ENCODE measurements around the gene M1AP.
A peak's percentile ranks its signal among the peaks of the same experiment; 100 is the strongest.

M1AP gene, protein sequence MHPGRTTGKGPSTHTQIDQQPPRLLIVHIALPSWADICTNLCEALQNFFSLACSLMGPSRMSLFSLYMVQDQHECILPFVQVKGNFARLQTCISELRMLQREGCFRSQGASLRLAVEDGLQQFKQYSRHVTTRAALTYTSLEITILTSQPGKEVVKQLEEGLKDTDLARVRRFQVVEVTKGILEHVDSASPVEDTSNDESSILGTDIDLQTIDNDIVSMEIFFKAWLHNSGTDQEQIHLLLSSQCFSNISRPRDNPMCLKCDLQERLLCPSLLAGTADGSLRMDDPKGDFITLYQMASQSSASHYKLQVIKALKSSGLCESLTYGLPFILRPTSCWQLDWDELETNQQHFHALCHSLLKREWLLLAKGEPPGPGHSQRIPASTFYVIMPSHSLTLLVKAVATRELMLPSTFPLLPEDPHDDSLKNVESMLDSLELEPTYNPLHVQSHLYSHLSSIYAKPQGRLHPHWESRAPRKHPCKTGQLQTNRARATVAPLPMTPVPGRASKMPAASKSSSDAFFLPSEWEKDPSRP

DNA sequence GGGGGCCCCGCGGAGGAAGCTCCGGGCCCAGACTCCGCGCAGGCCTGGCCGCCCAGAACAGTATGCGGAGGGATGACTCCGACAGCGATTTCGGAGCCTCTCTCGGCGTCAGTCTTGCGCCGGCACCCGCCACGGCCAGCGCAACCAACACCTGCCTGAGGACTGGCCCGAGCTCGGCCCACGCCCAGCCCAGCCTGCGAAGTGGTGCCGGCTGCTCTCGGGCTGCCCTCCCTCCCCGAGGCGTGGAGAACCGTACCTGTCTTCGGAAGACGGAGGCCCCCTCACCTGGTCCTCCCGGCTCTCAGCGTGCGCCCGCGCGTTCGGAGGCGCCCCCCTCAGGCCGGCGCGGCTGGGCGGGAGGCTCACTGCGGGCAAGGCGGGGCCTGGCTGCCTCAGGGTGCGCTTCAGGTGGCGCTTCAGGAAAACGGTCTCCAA, at the start of gene M1AP:
TSS of gene M1AP (minus strand) at position 322 of the 435 bp plus-strand sequence. CDS start 8,055 bp downstream, outside the sequence.
- ATAC-seq, result peak; percentile 19
- peak; percentile 31 for DNase-seq

DNA sequence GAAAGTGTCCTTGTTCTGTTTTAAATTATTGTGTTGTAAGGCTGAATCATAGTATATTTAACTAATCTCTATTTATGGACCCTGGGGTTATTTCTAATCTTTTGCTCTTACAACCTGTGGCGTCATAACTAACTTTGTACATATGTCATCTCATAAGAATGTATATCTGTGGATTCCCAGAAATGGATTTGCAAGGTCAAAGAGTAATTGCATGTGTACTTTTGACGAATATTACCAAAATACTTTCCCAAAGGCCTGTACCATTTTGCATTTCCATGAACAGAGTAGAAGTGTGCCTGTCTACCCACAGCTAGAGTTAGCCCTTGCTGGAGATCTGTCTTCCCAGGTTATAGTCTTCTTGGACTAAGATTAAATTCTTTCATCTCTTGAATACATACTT, 48.7 kb upstream of the M1AP start:
- DNase-seq (no peak), ATAC-seq (no peak)

DNA sequence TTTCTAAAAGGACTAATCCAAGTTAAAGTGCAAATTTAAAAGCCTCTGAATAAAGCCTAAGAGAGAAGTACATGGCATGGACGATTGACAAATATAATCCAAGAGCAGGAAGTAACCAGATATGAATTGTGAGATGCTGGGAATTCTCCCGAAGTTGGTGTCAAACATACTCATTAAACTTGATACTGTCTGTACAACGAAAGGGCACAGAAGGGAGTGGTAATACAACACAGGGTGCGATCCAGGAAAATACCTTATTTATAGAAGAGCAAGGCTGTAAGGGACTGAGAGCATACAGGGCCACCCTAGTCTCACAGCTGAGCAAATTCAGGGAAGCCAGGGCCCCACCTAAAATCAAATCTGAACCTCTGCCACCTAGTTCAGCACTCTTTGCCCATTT, 47.5 kb upstream of the M1AP start:
- DNase-seq (no peak), ATAC-seq (no peak)

DNA sequence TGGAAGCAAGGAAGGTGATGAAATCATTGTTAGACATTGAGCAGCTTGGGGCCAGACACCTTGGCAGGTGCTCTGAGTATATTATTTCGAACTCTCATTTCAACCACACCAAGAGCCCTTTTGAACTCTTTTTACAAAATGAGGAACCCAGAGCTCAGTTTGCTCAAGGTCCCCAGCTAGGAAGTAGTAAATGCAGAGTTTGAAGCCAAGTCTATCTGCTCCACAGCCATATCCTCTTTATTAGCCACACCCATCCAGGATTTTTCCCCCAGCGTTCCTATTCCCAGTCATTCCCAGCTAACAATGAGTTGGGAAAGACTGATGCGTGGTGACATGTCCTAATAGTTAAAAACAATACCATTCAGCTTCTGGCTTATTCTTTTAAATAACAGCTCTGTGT, 46.2 kb upstream of the M1AP start:
- DNase-seq (no peak), ATAC-seq (no peak)

DNA sequence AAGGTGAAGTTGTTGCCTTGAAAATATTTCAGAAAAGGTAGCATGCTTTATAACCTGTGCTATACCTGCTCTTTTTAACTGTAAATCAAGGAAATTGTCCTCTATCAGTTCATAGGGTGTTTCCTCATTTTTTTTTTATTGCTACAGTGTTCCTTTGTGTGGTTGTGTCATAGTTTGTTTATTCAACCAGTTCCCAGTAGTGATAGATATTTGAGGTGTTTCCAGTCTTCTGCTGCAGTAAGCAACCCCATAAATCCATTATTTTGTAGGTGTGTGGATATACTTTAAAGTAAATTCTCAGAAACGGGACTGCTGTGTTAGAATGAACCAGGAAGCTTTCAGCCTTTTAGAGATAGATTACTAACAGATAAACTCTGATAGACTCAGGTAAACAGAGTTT, 45.5 kb upstream of the M1AP start:
- DNase-seq (no peak), ATAC-seq (no peak)

DNA sequence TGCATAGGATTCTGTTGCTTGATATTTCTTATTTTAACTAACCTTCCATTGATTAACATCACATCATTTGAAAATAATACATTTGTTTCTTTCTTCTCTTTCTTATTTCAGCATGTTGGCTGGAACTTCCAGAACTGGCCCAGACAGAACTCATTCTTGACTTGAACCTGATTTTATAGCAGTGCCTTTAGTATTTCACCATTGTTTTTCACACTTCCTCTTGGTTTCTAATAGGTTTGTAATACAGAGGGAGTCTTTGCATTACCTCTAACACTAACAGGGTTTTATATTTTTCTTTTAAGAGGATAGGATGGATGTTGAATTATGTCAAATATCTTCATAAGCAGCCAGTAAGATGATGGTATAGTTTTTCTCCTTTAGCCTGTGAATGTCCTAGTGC, 45.1 kb upstream of the M1AP start:
- ATAC-seq (no peak), DNase-seq (no peak)

DNA sequence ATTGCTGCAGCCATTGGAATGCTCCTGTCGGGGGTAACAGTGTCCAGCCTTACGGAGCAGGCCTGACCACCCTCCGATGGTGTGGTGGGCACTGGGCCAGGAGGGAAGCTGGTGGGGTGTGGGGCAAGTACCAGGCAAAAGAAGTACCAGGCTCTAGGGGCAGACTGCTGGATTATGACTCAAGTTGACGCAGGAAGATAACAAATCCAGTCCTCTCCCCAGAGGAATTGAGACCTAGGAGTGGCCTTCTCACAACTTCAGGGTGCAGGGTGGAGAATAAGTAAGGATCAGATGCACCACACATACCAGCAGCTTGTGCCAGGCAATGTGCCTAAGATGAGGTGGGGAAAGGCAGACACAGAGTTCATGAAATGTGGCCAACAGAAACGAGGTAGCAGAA, 43.8 kb upstream of the M1AP start:
- ATAC-seq, result no peak

DNA sequence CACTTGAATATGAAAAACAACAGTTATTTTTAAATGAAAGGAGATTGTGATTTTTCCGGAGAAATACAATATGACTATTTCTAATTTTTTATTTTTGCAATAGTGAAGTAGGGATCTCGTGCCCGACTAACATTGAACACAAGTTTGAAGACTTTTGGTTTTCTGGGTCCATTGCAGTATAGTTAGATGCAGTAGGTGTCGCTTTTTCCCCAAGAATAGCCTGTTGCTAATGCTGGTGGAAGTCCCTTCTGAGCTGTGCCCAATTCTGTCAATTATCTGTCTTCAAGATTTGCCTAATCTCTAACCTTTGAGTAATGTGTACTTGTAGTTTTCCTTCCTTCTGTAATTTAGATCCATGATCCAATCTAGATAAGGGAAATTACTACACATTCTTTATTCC, 42.4 kb upstream of the M1AP start:
- ATAC-seq, result peak; percentile 55
- peak; percentile 7 for DNase-seq

More for the DNA sequence above, 43.8 kb upstream of the M1AP start:
- DNase-seq, result no peak

DNA sequence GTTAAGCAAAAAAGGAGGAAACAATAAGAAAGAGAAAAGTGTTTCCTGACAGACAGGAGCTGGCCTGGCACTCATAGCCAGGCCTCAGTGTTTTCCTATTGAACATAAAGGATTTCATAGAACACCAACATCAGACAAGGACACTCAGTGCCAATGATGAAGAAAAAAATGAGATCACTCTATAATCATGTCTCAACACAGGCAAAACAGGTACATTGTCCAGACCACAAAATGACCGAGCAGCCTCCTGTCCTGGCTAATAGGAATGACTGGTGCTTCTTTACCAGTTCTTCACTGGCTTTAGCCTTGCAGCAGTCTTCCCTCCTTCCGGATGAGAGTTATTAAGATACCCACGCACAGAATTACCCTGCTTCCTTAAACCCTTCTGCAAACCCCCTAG, 41.5 kb upstream of the M1AP start:
- DNase-seq (no peak), ATAC-seq (no peak)

DNA sequence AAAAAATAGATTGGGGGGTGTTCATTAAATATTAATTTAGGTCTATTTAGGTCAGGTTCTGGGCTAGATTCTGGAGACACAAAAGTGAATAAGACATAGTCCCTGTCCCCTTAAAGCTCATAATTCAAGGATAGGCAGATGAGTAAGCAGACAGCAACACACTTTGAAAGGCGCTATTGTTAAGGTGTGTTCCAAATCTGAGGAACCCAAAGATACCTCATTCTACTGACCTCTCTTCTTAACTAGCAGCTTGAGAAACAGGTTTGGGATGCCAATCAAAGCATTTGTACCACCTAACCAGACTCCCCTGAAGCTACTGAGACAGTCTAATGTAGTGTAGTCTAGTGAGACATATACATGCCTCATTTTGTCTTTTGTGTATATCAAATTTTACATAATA, 40.8 kb upstream of the M1AP start:
- ATAC-seq, result no peak

DNA sequence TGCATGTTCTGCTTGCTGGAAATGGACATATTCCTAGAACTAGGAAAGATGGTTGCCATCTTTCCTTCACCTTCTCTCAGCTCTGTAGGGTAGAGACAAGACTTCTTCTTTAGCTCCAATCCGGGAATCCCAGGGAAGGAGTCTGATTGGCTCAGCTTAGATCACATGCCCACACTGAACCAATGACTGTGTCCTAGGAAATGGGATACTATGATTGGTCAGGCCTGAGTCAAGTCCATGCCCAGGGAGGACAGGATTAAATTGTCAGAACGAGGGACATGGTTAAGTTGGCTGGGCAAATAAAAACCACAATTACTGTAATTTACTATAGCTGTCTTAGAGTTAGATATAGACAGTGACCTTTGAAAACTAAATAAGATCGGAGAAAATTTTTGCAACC, 37.3 kb upstream of the M1AP start:
- ATAC-seq (no peak), DNase-seq (no peak)

More for the DNA sequence above, 40.8 kb upstream of the M1AP start:
- no peak for DNase-seq

DNA sequence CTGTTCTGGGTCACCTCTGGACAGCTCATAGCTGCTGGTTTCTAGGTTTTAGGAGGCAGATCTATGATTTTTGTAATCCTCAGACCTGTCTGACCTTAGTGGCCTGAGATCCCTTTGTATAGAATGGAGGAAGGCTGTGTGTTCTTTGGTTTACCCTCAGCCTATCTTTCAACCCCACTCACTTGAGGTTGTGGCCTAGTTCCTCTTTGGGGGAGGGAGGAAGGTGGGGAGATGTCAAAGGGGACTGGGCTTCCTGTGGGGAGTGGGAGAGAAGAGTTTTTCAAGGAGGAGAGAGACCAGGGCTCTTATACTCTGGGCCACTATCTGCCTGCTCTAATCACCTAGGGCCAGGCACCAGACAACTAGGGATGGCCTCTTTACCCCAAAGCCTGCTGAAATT, 34.4 kb upstream of the M1AP start:
- ATAC-seq, result no peak
- DNase-seq, result no peak

DNA sequence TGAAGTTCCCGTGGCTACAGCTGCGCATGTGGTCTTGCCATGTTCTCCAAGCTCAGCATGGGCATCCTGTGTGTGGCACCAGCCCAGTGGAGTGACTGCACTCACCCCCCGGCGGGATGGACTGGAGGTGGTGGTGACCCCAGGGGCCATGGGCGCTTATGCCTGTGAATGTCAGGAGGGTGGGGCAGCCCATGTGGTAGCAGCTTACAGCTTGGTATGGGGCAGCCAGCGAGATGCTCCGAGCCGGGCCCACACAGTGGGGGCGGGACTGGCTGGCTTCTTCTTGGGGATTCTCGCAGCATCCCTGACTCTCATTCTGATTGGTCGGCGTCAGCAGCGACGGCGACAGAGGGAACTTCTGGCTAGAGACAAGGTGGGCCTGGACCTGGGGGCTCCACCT, 31.5 kb upstream of the M1AP start:
- DNase-seq (no peak), ATAC-seq (no peak)

DNA sequence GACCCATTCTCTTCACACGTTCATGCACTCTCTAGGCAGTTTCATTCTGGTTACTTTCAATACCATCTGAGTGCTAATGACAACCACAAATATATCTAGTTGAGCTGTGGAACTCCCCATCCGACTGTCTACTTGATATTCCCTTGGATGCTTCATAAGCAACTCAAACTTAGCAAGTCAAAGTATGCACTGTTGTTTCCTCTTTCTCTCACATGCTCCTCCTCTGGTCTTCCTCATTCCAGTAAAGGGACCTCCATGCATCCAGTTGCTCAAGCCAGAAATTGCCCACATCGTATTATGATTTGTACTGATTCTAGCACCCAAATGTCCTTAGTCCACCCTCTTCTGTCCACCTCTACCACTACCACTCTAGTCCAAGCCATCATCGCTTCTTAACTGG, 28.2 kb upstream of the M1AP start:
- DNase-seq, result no peak
- no peak for ATAC-seq

DNA sequence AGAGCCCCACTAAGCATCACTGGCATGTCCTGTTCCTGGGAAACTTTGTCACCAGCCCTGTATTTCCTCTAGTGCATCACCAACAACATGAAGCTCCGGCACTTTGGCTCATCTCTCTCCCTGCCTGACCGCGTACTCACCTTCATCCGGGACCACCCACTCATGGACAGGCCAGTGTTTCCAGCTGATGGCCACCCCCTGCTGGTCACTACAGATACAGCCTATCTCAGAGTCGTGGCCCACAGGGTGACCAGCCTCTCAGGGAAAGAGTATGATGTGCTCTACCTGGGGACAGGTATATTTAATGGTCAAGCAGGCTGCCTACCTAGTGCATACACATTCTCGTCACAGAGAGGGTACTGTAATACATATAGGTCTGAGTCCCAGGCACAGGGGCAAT, 27.0 kb upstream of the M1AP start:
- no peak for DNase-seq
- ATAC-seq, result no peak

DNA sequence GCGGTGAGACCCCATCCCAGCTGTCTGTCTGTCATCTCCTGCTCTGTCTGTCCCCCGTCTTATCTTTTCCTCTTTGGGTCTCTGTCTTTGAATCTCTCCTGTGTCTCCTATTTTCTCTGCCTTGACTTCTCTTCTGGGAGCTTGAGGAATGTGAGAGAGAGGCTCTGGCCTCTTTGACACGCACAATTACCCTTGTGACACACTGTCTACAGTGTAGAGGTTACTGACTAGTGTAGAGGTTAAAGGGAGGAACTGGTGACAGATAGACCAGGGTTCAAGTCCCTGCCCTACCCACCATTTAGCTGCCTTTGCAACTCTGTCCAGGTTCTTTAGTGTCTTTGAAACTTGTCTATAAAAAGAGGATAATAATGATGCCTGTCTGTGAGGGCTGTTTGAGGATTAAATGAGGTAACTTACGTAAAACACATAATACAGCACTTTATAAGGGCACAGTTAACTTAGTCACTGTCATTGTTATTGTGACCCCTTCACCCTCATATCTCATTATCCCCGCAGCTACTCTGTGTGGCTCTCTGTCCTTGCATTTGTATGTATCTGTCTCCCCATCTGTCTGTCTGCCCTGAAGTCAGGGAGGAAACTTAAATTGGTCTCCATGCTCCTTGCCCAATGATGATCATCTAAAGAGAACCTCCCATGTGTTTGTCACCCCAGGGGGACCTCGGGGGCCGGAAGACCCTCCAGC, 25.8 kb upstream of the M1AP start:
- peak; percentile 32 for ATAC-seq
- no peak for DNase-seq

DNA sequence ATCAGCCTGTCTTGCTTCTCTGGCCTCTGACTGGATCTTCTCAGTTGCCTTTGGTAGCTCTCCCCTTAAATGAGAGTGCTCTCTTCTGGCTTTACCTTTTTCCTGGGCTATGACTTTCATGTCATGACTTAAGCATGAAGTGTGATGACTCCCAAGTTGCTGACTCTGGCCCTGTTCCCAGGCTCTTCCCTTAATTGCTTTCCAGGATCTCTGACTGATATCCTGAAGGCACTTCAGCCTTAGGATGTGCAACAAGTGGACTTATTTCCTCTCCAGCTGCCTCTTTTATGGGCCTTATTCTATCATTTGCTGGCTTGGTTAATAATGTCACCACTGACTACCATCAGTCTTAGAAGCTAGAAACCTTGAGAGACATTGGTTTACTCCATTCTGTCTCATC, 23.3 kb upstream of the M1AP start:
- ATAC-seq, result no peak
- no peak for DNase-seq

DNA sequence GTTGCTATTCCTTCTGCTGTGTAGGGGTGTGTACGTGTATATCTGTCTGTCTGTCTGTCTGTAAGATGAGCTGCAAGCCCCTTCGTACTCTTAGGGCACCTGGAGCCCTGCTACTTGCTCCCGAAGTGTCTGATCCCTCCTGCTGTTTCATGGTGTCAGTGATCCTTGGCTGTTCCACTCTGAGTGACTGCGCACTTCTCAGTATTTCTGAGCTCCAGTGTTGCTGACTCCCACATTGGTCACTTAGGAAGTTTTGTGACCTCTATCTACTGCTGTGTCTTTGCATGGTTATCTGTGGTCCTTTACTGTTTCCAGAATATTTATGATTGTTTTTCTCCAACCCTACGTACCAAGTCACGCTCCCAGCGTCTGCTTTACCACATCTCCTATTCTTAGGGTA, 22.1 kb upstream of the M1AP start:
- ATAC-seq, result no peak
- no peak for DNase-seq

DNA sequence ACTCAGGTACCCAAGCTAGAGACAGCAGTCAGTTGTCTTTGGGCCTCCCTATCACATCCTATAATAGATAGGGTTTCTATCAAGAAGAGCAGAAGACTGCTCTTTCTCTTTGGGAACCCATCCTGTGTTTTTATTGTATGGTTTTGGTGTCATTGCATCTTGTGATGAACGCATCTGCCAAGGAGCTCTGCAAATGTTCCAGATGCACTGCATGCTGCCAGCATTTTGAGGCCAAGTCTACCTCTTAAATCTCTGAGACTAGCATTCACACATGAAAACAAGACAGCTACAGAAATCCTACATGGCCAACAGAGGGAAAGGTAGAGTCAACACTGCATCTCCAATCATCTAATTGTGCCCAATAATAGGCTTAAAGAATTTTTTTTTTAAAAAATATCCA, 20.0 kb upstream of the M1AP start:
- DNase-seq (no peak), ATAC-seq (no peak)

DNA sequence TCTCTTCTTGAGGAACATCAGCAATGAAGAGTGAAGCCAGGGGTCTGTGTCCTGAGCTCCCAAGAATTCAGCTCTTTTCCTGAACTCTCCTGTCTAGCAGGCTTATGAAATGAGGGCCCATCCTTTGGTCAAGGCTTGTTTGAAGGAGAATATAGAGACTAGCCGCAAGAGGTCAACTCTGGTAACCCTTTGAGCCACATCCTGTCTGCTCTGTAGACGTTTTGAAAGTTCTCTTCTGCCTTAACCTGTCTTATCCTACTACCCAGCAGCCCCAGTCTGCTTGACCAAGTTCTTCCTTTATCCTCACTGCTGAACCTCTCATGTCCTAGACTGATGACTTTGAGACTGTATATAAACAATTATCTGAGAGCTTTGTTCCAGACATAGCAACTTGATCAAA, 11.3 kb upstream of the M1AP start:
- ATAC-seq (no peak), DNase-seq (no peak)

DNA sequence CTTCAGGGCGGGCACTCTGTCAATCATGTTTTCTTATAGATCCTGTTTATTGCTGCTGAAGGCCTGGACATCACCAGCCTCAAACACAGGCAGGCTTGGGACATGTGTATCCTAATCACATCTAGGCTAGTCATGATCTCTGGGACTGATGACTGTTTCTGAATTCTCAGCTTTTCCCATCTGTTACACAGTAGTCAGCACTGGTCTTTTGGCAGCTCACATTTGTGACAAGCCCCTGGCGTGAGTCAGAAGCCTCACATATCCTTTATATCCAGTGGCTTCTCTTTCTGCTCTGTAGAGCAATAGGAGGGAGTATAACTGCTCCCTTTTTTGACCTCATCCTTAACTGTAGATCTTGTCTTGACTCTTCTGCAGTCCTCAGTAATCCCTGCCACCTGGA, 10.4 kb upstream of the M1AP start:
- ATAC-seq (no peak), DNase-seq (no peak)

DNA sequence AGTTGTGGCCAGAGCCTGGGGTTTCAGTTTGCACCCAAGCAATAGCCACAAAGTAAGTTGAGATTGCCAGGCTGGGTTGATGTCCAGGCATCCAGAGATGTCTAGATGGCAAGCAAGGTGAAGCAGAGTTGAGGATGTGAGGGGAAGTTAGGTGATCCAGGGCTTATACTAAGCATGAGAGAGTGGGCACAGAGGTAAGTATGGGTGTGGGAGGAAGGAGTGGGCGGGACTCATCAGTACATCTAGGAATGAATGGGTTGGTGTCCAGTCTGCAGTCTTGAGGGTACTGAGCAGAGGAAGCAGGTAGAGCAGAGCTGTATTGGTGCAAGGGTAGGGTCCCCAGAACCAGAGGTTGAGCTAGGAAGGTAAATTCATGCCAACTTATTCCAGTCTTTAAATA, 7.4 kb upstream of the M1AP start:
- ATAC-seq, result no peak
- no peak for DNase-seq

All from stimulated activated naive CD8-positive, alpha-beta T cell treated with anti-CD3 and anti-CD28 coated beads, Interleukin-15, Interleukin-2, amounts not matched to agents 100 U/mL and 50 U/mL, for 24 hours (primary cell).